ENCODE results near the gene MYH16. TPM values are rescaled to one million over a fixed set of nuclear protein-coding genes. Genes with fewer than 3 reads are reported as not detected.

MYH16 gene
- 0.64 to 1.0 TPM (median 0.84 TPM) in 5 replicates for total RNA-seq (2022; extraction: Qiagen RNA extraction; ENCODE audit: low read depth)

GRCh38 chr7:99272476-99273045, at the start of gene MYH16:
Gene MYH16, plus strand, starts transcription at chr7:99272839.

DNA sequence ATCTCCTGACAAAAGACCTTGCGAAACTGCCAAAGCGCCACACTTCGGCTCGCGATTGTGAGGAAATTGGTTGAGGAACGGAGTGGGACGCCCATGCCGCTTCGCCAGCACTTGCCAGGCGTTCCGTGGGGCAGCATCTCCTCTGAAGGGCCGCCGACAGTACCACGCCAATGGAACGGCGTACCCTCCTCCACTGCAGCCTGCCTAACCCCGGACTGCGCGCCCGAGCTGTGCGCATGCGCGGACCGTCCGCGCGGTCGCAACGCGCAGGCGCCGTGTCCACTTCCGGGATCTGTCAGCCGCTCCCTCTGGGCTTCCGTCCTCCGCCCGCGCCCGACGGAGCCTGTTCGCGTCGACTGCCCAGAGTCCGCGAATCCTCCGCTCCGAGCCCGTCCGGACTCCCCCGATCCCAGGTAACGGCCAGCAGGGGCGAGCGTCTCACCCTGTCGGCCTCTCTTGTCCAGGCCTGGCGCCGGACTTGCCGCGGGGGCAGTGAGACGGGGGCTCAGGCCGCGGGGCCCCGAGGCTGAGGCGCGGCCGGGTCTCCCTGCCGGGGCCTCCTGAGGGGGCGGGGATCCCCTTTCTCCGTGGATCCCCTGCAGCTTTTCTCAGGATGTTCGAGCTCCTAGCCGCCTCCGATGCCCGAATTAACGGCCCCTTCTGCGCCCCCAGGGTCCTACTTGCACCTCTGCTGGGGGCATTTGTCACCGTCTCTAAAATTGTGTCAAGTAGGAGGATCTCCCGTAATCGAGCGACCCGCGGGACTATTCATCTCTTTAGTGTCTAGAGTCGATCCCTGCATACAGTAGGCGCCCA, 53.2 kb downstream of the MYH16 start, which contains the start of gene ARPC1A:
Gene ARPC1A, plus strand, starts transcription at position 307 of the 816 bp plus-strand sequence. CDS start 7,456 bp downstream, outside the sequence.

Other genes starting within 250 kb of the MYH16 start
- 24.1 to 30.3 TPM (median 25.8 TPM) in 5 replicates for gene SMURF1, start 128.7 kb upstream of the MYH16 start, total RNA-seq (2022; extraction: Qiagen RNA extraction; ENCODE audit: low read depth)
- gene KPNA7, start 64.7 kb upstream of the MYH16 start, total RNA-seq (2022; extraction: Qiagen RNA extraction; ENCODE audit: low read depth) = 0.97 to 1.7 TPM (median 1.2 TPM) in 5 replicates
- 133 to 146 TPM (median 136 TPM) in 5 replicates for gene ARPC1A, start 53.1 kb downstream of the MYH16 start, total RNA-seq (2022; extraction: Qiagen RNA extraction; ENCODE audit: low read depth)
- 267 to 303 TPM (median 287 TPM) in 5 replicates for gene ARPC1B, start 101.9 kb downstream of the MYH16 start, total RNA-seq (2022; extraction: Qiagen RNA extraction; ENCODE audit: low read depth)
- 169 to 200 TPM (median 181 TPM) in 5 replicates for gene PDAP1, start 135.8 kb downstream of the MYH16 start, total RNA-seq (2022; extraction: Qiagen RNA extraction; ENCODE audit: low read depth)
- 134 to 165 TPM (median 150 TPM) in 5 replicates for gene BUD31, start 136.1 kb downstream of the MYH16 start, total RNA-seq (2022; extraction: Qiagen RNA extraction; ENCODE audit: low read depth)
- 6.7 to 7.3 TPM (median 6.8 TPM) in 5 replicates for gene PTCD1, start 166.0 kb downstream of the MYH16 start, total RNA-seq (2022; extraction: Qiagen RNA extraction; ENCODE audit: low read depth)
- 35.0 to 45.7 TPM (median 42.4 TPM) in 5 replicates for gene CPSF4, start 166.1 kb downstream of the MYH16 start, total RNA-seq (2022; extraction: Qiagen RNA extraction; ENCODE audit: low read depth)
- 885 to 1,454 TPM (median 964 TPM) in 5 replicates for gene ATP5MF, start 193.3 kb downstream of the MYH16 start, total RNA-seq (2022; extraction: Qiagen RNA extraction; ENCODE audit: low read depth)
- 7.9 to 9.9 TPM (median 8.7 TPM) in 5 replicates for gene ZNF789, start 200.1 kb downstream of the MYH16 start, total RNA-seq (2022; extraction: Qiagen RNA extraction; ENCODE audit: low read depth)
- 15.1 to 19.6 TPM (median 18.5 TPM) in 5 replicates for gene ZNF394, start 227.4 kb downstream of the MYH16 start, total RNA-seq (2022; extraction: Qiagen RNA extraction; ENCODE audit: low read depth)
- 9.0 to 10.3 TPM (median 9.5 TPM) in 5 replicates for gene ZKSCAN5, start 231.8 kb downstream of the MYH16 start, total RNA-seq (2022; extraction: Qiagen RNA extraction; ENCODE audit: low read depth)